ENCODE measurements around the gene AHNAK.

DNA sequence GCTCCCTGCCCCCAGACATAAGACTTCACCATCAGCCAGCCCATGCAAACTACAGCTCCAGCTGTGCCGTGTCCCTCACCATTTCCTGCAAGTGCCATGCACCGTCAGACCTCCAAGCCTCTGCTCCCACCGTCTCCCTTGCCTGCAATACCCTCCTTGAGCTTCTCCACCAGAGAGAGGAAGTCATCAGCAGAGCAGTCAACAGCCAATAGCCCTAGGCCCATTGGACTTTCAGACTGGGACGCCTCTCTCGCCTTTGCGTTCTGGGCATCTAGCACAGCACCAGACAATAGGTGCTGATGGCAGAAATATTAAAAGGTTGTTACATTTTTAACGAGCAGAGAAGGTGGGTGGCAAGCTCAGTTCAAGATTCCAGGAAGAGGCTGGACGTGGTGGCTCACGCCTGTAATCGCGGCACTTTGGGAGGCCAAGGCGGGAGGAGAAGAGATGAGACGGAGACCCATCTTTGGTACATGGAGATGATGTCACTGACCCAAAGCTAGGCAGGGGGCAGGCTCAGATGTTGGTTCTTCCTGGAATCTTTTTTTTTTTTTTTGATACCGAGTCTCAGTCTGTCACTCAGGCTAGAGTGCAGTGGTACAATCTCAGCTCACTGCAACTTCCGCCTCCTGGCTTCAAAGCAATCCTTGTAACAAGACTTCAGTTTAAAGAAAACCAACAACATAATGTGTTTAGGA, 95.9 kb downstream of the AHNAK start:
- TF ChIP-seq, protein P1, sequence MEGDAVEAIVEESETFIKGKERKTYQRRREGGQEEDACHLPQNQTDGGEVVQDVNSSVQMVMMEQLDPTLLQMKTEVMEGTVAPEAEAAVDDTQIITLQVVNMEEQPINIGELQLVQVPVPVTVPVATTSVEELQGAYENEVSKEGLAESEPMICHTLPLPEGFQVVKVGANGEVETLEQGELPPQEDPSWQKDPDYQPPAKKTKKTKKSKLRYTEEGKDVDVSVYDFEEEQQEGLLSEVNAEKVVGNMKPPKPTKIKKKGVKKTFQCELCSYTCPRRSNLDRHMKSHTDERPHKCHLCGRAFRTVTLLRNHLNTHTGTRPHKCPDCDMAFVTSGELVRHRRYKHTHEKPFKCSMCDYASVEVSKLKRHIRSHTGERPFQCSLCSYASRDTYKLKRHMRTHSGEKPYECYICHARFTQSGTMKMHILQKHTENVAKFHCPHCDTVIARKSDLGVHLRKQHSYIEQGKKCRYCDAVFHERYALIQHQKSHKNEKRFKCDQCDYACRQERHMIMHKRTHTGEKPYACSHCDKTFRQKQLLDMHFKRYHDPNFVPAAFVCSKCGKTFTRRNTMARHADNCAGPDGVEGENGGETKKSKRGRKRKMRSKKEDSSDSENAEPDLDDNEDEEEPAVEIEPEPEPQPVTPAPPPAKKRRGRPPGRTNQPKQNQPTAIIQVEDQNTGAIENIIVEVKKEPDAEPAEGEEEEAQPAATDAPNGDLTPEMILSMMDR (IDR thresholded peaks at IDR 0.05; ENCODE audit: insufficient read depth, low read length), result no peak
- TF ChIP-seq POLR2AphosphoS5 (IDR thresholded peaks at IDR 0.05; ENCODE audit: low read depth), result no peak
- TF ChIP-seq, protein P2, sequence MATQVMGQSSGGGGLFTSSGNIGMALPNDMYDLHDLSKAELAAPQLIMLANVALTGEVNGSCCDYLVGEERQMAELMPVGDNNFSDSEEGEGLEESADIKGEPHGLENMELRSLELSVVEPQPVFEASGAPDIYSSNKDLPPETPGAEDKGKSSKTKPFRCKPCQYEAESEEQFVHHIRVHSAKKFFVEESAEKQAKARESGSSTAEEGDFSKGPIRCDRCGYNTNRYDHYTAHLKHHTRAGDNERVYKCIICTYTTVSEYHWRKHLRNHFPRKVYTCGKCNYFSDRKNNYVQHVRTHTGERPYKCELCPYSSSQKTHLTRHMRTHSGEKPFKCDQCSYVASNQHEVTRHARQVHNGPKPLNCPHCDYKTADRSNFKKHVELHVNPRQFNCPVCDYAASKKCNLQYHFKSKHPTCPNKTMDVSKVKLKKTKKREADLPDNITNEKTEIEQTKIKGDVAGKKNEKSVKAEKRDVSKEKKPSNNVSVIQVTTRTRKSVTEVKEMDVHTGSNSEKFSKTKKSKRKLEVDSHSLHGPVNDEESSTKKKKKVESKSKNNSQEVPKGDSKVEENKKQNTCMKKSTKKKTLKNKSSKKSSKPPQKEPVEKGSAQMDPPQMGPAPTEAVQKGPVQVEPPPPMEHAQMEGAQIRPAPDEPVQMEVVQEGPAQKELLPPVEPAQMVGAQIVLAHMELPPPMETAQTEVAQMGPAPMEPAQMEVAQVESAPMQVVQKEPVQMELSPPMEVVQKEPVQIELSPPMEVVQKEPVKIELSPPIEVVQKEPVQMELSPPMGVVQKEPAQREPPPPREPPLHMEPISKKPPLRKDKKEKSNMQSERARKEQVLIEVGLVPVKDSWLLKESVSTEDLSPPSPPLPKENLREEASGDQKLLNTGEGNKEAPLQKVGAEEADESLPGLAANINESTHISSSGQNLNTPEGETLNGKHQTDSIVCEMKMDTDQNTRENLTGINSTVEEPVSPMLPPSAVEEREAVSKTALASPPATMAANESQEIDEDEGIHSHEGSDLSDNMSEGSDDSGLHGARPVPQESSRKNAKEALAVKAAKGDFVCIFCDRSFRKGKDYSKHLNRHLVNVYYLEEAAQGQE (IDR thresholded peaks at IDR 0.05; ENCODE audit: insufficient replicate concordance, low read depth), result no peak
- TF ChIP-seq GABPA (IDR thresholded peaks at IDR 0.05; ENCODE audit: low read depth), result no peak
- TF ChIP-seq SPI1 (IDR thresholded peaks at IDR 0.05; ENCODE audit: borderline replicate concordance, low read depth), result peak; percentile 20; the same call in 1 of the 2 replicates
